SKM-1 (cell line): ENCODE measurements around the gene KRAS.

Experiments used
- DNase-seq: peaks from one replicate; lab custom pipeline; 2025; ENCODE audit not compliant: unreplicated experiment; lab: John Stamatoyannopoulos, UW

The KRAS gene

DNA sequence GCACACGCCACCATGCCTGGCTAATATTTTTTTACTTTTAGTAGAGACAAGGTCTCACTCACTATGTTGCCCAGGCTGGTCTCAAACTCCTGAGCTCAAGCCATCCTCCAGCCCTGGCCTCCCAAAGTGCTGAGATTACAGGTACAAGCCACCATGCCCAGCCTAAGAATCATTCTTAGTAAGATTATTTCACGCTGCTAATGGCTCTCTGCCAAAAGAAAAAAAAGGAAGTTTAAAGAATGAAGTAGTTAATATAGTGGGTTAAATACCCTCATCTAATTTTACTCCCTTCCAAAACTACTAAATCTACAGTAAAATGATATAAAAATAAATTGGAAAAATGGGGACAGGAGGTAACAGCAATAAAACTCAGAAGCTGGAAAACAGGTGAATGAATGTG lies 53.1 kb downstream of the KRAS start:
- DNase-seq: no peak

DNA sequence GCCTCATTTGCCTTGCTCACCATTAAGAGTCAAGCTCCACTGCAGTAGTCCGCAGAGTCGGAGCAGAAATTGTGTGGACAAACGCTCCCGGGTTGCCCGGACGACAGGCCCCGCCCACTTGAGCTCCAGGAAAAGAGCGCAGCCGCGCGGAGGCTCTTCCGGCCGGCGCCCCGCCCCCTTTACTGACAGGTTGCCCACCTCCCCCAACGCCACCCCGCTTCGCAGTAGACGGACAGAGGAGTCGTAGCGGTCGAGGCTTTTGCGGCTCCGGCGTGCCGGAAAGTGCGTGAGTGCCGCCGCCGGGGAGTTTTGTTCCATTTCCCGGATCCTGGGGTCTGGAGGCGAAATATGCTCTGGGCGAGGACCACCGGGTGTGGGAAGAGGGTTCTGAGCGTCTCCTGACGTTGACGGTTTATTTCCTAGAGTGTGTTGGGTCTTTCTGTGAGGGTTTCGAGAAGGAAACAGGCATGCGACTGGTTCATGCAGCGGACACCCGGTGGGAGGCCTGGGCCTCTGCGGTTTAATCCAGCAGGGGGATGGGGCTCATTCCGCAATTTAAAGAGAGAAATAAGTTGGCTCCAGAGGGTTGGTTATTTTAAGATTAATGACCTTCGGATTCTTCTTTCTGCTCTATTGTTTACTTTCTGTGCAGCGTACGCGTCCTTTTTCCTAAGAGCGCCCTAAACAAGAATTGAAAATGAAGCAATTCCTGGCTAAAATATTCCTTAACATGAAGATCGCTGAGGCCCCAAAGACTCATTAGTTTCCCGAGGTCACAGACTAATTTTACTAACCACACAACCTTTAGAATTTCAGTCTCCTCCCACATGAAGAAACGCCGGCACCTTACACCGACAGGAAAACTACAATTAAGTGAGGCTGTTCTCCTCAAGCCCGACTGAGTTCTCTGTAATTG lies 55.4 kb downstream of the KRAS start, which contains the start of the genes DNAI7 and ETFRF1:
Gene DNAI7 (minus strand): TSS at position 105 of the 916 bp plus-strand sequence. CDS start 82 bp downstream, at position 23.
Gene ETFRF1 (plus strand): TSS at position 182 of the 916 bp plus-strand sequence. CDS start 8,720 bp downstream, outside the sequence.
- DNase-seq: peak; percentile 68

- no peak for DNase-seq
Measured at GRCh38 chr12:25194722-25195055, 56.0 kb downstream of the KRAS start.

GRCh38 chr12:25194214-25194613 lies 56.5 kb downstream of the KRAS start:
- no peak for DNase-seq

- no peak for DNase-seq
Measured at GRCh38 chr12:25190793-25191192, 59.9 kb downstream of the KRAS start.

GRCh38 chr12:25189656-25190055 lies 61.1 kb downstream of the KRAS start:
- DNase-seq: no peak

- DNase-seq: no peak
Measured at GRCh38 chr12:25187781-25188180, 62.9 kb downstream of the KRAS start.

DNA sequence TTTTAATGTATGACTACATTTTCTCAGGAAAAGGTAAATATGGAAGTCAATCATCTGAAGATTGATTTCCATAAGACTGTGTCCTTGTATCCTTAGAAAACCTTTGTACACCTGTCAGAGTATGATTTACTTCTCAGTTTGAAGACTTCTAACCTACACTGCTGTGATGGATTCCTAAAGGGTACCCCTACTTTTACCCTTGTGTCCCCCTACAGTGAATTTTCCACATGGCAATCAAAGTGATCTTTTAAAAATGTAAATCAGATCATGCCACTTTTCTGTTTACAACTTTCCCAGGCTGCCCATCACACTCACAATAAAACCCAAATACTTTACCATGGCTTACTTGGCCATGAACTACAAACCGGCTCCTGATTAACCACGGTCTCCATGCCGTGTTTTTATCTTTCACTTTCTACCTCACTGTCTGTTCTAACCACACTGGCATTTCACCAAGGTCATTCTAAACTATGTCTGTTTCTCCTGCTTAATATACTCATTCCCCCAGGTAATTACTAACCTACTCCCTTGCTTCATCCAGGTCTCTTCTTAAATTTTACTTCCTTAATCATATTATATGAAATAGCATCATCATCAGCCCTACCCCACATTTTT lies 63.8 kb downstream of the KRAS start:
- no peak for DNase-seq

- DNase-seq: no peak
Measured at GRCh38 chr12:25186038-25186787, 64.5 kb downstream of the KRAS start.

DNA sequence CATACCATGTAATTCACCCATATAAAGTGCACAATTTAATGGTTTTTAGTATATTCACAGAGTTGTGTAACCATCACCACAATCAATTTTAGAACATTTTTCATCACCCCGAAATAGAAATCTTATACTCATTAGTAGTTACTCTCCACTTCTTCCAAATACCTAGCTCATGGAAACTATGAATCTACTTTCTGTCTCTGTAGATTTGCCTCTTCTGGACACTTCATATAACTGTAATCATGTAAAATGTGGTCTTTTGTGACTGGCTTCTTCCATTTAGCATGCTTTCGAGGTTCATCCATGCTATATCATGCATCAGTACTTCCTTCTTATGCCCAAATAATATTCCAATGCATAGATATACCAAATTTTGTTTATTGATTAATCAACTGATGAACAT lies 66.6 kb downstream of the KRAS start:
- no peak for DNase-seq

- DNase-seq: no peak
Measured at GRCh38 chr12:25182765-25183164, 68.0 kb downstream of the KRAS start.

DNA sequence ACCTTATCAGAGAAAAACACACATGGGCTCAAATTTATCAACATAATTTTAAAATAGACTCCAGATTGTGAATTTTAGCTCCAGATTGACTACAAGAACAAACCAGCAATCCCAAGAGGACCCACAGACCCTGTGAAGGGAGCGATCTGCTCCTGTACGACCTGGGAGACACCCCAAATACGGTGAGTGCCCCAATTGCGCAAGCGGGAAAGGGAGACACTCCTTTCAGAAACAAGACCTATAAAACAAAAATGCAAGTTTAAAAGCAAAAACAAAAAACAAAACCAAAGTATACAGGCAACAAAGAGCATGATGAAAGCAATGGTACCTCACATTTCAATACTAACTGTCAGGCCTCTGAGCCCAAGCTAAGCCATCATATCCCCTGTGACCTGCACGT lies 87.9 kb downstream of the KRAS start:
- DNase-seq: no peak

DNA sequence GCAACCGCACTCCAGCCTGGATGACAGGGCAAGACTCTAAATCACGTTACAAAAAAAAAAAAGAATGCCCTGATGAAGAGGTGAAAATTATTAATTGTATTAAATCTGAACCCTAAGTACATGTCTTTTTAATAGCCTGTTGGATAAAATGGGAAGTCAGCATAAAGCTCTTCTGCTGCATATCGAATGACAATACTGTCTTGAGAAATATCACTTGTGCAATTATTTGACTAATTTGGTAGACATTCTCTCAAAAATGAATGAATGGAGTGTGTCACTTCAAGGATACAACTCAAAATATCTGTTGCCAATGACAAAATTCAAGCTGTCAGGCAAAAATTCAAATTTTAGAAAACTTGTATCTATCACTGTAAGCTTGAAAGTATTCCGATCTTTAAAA lies 94.7 kb downstream of the KRAS start:
- no peak for DNase-seq

DNA sequence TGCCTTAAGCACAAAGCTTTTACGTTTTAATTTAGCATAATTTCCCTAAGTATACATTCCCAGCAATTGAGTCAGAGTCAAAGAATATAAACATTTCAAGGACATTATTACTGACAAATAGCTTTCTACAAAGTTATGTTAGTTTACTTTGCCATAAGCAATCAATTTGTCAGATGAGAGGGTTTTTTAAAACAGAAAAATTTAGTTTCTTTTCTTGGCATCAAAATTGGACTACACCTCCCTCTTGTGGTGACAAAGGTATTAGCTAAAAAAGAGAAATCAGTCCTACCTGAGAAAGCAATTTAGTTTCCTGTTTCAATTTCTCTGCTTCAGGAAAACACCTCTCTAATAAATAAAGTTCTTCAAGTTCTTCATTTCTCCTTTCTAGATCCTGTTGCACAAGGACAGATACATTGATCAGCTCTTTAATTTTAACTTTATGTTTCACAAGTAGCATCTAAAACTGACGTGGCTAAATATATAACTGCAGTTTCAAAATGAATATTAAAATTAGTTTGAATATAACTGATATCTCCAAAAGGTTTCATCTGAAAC lies 95.6 kb downstream of the KRAS start:
- no peak for DNase-seq
